Smooth muscle cell of the coronary artery (primary cell): ENCODE measurements around the gene ZNF488. TPM values are rescaled to one million over a fixed set of nuclear protein-coding genes. Genes with fewer than 3 reads are reported as not detected.

Source experiments
- total RNA-seq: library from RNA; depleted of rRNA; stranded (reverse); fragments of >200 nt; gene quantifications from 2 replicates; pipeline ENCODE4 v1.2.3, GENCODE V29; 2014; ENCODE audit warnings: low replicate concordance

The ZNF488 gene
- total RNA-seq, result 0.23 TPM in 1 of 2 replicates, not detected in the other

GRCh38 chr10:47384148-47384921 is at the start of gene ZNF488:
Gene ZNF488, minus strand, starts transcription at chr10:47384293. Its CDS starts 15,464 bp downstream, at chr10:47368829.

GRCh38 chr10:47348138-47348651 is 35.9 kb downstream of the ZNF488 start, which contains the start of gene RBP3:
Gene RBP3, plus strand, starts transcription at chr10:47348363. Its CDS starts 122 bp downstream, at chr10:47348485.

GRCh38 chr10:47322300-47323061 is 61.6 kb downstream of the ZNF488 start, which contains the start of gene GDF2:
Gene GDF2, plus strand, starts transcription at chr10:47322454. Its CDS starts 215 bp downstream, at chr10:47322669.

Other genes starting within 250 kb of the ZNF488 start
- 1.1 TPM in 1 of 2 replicates, not detected in the other for gene GDF10, start 84.1 kb downstream of the ZNF488 start, total RNA-seq
- not detected in 2 replicates for gene GDF2, start 61.8 kb downstream of the ZNF488 start, total RNA-seq
- gene RBP3, start 35.9 kb downstream of the ZNF488 start, total RNA-seq, result under 0.01 TPM in 1 of 2 replicates, not detected in the other
- gene ANXA8, start 99.8 kb upstream of the ZNF488 start, total RNA-seq, result under 0.01 and 0.68 TPM in 2 replicates
- not detected in 2 replicates for gene FAM25G, start 107.4 kb upstream of the ZNF488 start, total RNA-seq
- 1.4 and 2.3 TPM in 2 replicates for gene AGAP9, start 139.3 kb upstream of the ZNF488 start, total RNA-seq